WTC11 (cell line): ENCODE data around the gene TYRP1. TPM values are rescaled to one million over a fixed set of nuclear protein-coding genes. Genes with fewer than 3 reads are reported as not detected.

Source experiments
- ATAC-seq: fragments of 200-7000 bp; cut with Tn5 transposase; 2 replicates; pipeline ENCODE4 v1.10.0; 2021; ENCODE audit warnings: mild to moderate bottlenecking, moderate library complexity
- CTCF ChIA-PET: fragments of 300-600 bp; sonication (Branson Sonifier 250); formaldehyde crosslinking; loops from one replicate; lab custom pipeline; 2021; ENCODE audit warnings: antibody characterized with exemption; lab: Charles Lee
- POLR2A ChIA-PET: fragments of 350-600 bp; sonication (Branson Sonifier 250); formaldehyde crosslinking; loops from one replicate; lab custom pipeline; 2021; ENCODE audit warnings: antibody characterized with exemption; lab: Charles Lee
- DNase-seq: peaks from one replicate; pipeline ENCODE4 v3.0.0; 2021; ENCODE audit warnings: low spot score
- H3K27ac Mint-ChIP-seq: 2 replicates; pipeline ENCODE4 v1.8.0; 2021; ENCODE audit warnings: mixed read lengths
- H3K27me3 Mint-ChIP-seq: 2 replicates; pipeline ENCODE4 v1.8.0; 2021; ENCODE audit warnings: low read depth, mild to moderate bottlenecking, moderate library complexity, mixed read lengths
- H3K36me3 Mint-ChIP-seq: 2 replicates; pipeline ENCODE4 v1.8.0; 2021; ENCODE audit warnings: mixed read lengths
- H3K4me1 Mint-ChIP-seq: 2 replicates; pipeline ENCODE4 v1.8.0; 2022; ENCODE audit warnings: mixed read lengths
- H3K4me3 Mint-ChIP-seq: 2 replicates; pipeline ENCODE4 v1.8.0; 2021; ENCODE audit warnings: mild to moderate bottlenecking, moderate library complexity, mixed read lengths
- H3K9me3 Mint-ChIP-seq: 2 replicates; pipeline ENCODE4 v1.8.0; 2021; ENCODE audit warnings: mixed read lengths
- ARID4B ChIP-seq: sonication (generic); formaldehyde crosslinking; IDR thresholded peaks from 2 replicates; pipeline ENCODE4 v1.8.0; 2023; ENCODE audit warnings: missing genetic modification reagents, mild to moderate bottlenecking, borderline replicate concordance
- ATF1 ChIP-seq: sonication (generic); formaldehyde crosslinking; IDR thresholded peaks from 2 replicates; pipeline ENCODE4 v1.8.1; 2023; ENCODE audit warnings: mild to moderate bottlenecking, moderate library complexity, missing genetic modification reagents
- ATF2 ChIP-seq: sonication (generic); formaldehyde crosslinking; IDR thresholded peaks from 2 replicates; pipeline ENCODE4 v1.8.1; 2022; ENCODE audit warnings: low read depth, missing genetic modification reagents, borderline replicate concordance
- CBFB ChIP-seq: sonication (generic); formaldehyde crosslinking; IDR thresholded peaks from 2 replicates; pipeline ENCODE4 v1.8.1; 2022; ENCODE audit warnings: mild to moderate bottlenecking, low read depth, missing genetic modification reagents
- CDX4 ChIP-seq: fragments of 250-450 bp; sonication (Bioruptor Pico); IDR thresholded peaks from 2 replicates; pipeline ENCODE4 v1.9.0; 2021; ENCODE audit warnings: moderate library complexity, mild to moderate bottlenecking, inconsistent platforms, borderline replicate concordance
- EMX1 ChIP-seq: fragments of 250-450 bp; sonication (Bioruptor Pico); IDR thresholded peaks from 2 replicates; pipeline ENCODE4 v1.8.0; 2021; ENCODE audit warnings: mild to moderate bottlenecking
- FOXK1 ChIP-seq: sonication (generic); formaldehyde crosslinking; IDR thresholded peaks from 2 replicates; pipeline ENCODE4 v1.8.0; 2022; ENCODE audit warnings: mild to moderate bottlenecking, moderate library complexity, missing genetic modification reagents
- GABPB1 ChIP-seq: sonication (generic); formaldehyde crosslinking; IDR thresholded peaks from 2 replicates; pipeline ENCODE4 v1.8.1; 2023; ENCODE audit warnings: mild to moderate bottlenecking, missing genetic modification reagents
- GTF2I ChIP-seq: fragments of 250-450 bp; sonication (Bioruptor Pico); conservative IDR thresholded peaks from 2 replicates; pipeline ENCODE4 v1.4.0; 2021; ENCODE audit warnings: mild to moderate bottlenecking
- MAX ChIP-seq: sonication (generic); formaldehyde crosslinking; IDR thresholded peaks from 2 replicates; pipeline ENCODE4 v1.8.0; 2022; ENCODE audit warnings: mild to moderate bottlenecking, missing genetic modification reagents
- MLX ChIP-seq: sonication (generic); formaldehyde crosslinking; IDR thresholded peaks from 2 replicates; pipeline ENCODE4 v1.8.1; 2023; ENCODE audit warnings: mild to moderate bottlenecking, missing genetic modification reagents, moderate library complexity
- RELA ChIP-seq: sonication (generic); formaldehyde crosslinking; IDR thresholded peaks from 2 replicates; pipeline ENCODE4 v1.8.1; 2022; ENCODE audit warnings: missing genetic modification reagents, mild to moderate bottlenecking, borderline replicate concordance
- RORB ChIP-seq: fragments of 250-450 bp; sonication (Bioruptor Pico); IDR thresholded peaks from 2 replicates; pipeline ENCODE4 v1.9.0; 2021; ENCODE audit warnings: mild to moderate bottlenecking
- SMAD4 ChIP-seq: sonication (generic); formaldehyde crosslinking; IDR thresholded peaks from 2 replicates; pipeline ENCODE4 v1.8.0; 2022; ENCODE audit warnings: mild to moderate bottlenecking, missing genetic modification reagents
- TCF7 ChIP-seq: sonication (generic); formaldehyde crosslinking; IDR thresholded peaks from 2 replicates; pipeline ENCODE4 v1.8.0; 2022; ENCODE audit warnings: mild to moderate bottlenecking, low read depth, missing genetic modification reagents, moderate library complexity
- TEAD1 ChIP-seq: sonication (generic); formaldehyde crosslinking; IDR thresholded peaks from 2 replicates; pipeline ENCODE4 v1.8.0; 2022; ENCODE audit warnings: mild to moderate bottlenecking, missing genetic modification reagents
- TP53 ChIP-seq: sonication (generic); formaldehyde crosslinking; IDR thresholded peaks from 2 replicates; pipeline ENCODE4 v1.8.1; 2023; ENCODE audit warnings: mild to moderate bottlenecking, missing genetic modification reagents
- ZNF425 ChIP-seq: fragments of 250-450 bp; sonication (Bioruptor Pico); conservative IDR thresholded peaks from 2 replicates; pipeline ENCODE4 v1.9.0; 2021; ENCODE audit warnings: mild to moderate bottlenecking
- ZNF671 ChIP-seq: fragments of 250-450 bp; sonication (Bioruptor Pico); IDR thresholded peaks from 2 replicates; pipeline ENCODE4 v1.8.0; 2021; ENCODE audit warnings: mild to moderate bottlenecking
- total RNA-seq: library from RNA; stranded (reverse); gene quantifications from 3 replicates; pipeline ENCODE4 v1.2.3, GENCODE V29; 2021

TYRP1 gene
- total RNA-seq, 1 experiment from 2014 or later, result 0.31 TPM

GRCh38 chr9:12697719-12698118 lies 4.5 kb downstream of the TYRP1 start:
- Mint-ChIP-seq H3K27me3 (no peaks in the 10 kb centered on the region), H3K4me1 (peaks cover 10% of the 10 kb centered on the region), H3K36me3 (no peaks in the 10 kb centered on the region), H3K9me3 (no peaks in the 10 kb centered on the region), H3K4me3 (no peak overlapping the region), H3K27ac (no peak overlapping the region)
- ChIA-PET CTCF (no interaction called here), POLR2A (no interaction called here)
- no peak for ATAC-seq
- TF ChIP-seq CDX4 (no peak), FOXK1 (CRISPR knock-in tag) (no peak), ZNF671 (CRISPR knock-in tag) (no peak), ATF2 (CRISPR knock-in tag) (no peak), GABPB1 (no peak), TEAD1 (CRISPR knock-in tag) (no peak), ATF1 (CRISPR knock-in tag) (no peak), ZNF425 (CRISPR knock-in tag) (no peak), ARID4B (CRISPR knock-in tag) (no peak), EMX1 (no peak), TCF7 (no peak), MLX (CRISPR knock-in tag) (no peak), GTF2I (CRISPR knock-in tag) (no peak), SMAD4 (no peak), RORB (CRISPR knock-in tag) (no peak), MAX (CRISPR knock-in tag) (no peak), TP53 (CRISPR knock-in tag) (no peak)
- no peak for DNase-seq

- no peak for TF ChIP-seq CBFB
- no peak for TF ChIP-seq MAX (CRISPR knock-in tag)
- TF ChIP-seq ZNF671 (CRISPR knock-in tag), result no peak
- TF ChIP-seq RELA, result no peak
- H3K36me3 Mint-ChIP-seq, result no peaks in the 10 kb centered on the region
- H3K4me1 Mint-ChIP-seq, result peaks cover 10% of the 10 kb centered on the region
- H3K9me3 Mint-ChIP-seq, result no peaks in the 10 kb centered on the region
- H3K27ac Mint-ChIP-seq, result no peak overlapping the region
- ChIA-PET CTCF (no interaction called here), POLR2A (no interaction called here)
- H3K27me3 Mint-ChIP-seq, result no peaks in the 10 kb centered on the region
- DNase-seq (no peak), ATAC-seq (no peak)
- no peak overlapping the region for H3K4me3 Mint-ChIP-seq
Measured at GRCh38 chr9:12698266-12698665, 5.1 kb downstream of the TYRP1 start.
